NCI-H1105 treated with DMSO at 0.1 percent for 48 hours (cell line): ENCODE data around the gene SNN.

Experiments used
- DNase-seq: peaks from one replicate; lab custom pipeline; 2025; lab: John Stamatoyannopoulos, UW

The SNN gene

DNA sequence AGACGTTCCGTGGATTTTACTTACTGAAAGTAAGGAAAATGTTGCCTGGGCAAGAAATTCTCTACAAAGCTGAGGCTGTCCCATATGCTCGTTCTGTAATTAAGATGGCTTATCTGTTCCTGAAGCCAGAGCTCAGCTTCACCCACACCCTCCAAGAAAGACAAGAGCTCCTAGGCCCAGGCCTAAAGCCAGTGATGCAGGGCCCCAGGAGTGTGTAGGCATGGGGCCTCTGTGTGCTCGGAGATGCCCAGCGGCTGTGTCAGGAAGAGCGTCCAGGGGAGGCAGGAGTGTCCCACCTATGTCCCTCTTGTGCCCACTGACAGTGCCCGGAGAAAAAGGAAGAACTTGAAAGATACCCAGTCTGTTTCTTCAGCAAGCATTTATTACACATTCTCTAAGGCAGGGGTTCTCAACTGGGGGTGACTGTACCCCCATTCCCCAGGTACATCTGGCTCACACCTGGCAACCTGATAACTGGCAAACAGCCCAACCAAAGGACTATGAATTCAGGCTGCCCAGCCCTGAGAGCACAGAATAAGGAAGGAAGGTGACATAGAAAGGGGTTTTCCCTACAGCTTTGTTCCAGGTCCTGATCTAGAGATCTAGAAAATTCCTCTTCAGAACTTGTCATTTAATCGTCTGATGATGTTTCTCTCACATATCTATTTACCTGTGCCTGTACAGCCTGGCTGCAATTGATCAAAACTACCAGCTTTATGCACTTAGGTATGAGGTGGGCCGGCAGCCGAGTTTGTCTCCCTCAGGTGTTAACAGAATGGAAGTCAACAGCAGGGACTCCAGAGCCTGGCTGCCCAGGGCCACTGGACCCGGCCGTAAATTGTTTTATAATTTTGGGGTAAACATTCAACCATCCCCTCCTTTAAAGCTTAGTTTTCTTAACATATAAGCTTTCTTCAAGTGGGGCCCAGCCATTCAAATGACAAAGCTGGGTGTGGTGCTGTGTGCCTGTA is 12.0 kb downstream of the SNN start:
- no peak for DNase-seq

DNA sequence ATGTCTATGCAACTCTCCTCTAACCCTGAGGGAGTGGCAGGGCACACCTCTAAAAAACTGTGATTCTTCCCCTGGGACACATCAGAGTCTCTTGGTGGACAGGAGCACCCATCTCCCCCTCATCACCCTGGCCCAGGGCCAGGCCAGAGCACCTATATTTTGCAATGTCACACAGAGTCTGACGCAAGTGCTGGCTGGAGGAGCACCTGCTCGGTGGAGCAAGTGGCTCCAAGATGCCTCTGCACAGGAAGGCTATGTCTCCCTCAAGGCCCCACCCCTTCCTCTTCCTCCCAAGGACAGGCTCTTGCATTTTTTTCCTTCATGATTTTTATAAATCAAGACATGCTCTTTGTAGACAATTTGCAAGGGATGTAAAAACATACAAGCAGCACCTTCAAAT is 13.3 kb downstream of the SNN start:
- no peak for DNase-seq

DNA sequence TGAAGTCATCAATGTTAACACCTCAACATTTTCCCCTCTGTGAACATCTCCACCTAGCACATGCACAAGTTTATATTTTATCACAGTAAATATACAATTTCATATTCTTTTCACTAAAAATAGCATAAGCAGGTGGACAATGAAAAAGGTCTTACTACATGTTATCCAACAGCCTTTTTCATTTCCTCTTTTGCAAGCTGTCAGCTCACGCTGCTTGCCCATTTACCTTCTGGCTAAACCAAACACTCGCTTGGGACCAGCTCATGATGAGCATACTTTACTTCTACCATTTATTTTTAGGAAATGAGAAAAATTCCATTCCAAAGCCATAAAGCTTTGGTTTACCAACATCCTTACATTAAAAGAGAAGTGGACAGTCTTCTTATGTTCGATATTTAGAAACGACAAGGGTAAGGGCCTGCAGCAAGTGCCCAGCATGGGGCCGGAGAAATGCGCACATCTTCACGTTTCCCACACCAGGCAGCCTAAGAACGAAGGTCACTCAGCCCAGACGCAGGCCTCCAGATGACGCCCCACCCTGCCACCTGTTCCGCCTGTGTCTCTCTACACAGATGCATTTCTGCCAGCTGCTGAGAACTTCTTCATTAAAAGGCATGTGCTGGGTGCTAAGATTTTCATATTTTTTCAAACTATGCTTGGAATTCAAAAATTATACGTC is 13.9 kb downstream of the SNN start:
- DNase-seq: no peak

- no peak for DNase-seq
Observed at GRCh38 chr16:11682655-11683096, 14.4 kb downstream of the SNN start.

- no peak for DNase-seq
Observed at GRCh38 chr16:11683145-11683544, 14.9 kb downstream of the SNN start.

GRCh38 chr16:11684231-11685025 is 16.2 kb downstream of the SNN start:
- DNase-seq: no peak

DNA sequence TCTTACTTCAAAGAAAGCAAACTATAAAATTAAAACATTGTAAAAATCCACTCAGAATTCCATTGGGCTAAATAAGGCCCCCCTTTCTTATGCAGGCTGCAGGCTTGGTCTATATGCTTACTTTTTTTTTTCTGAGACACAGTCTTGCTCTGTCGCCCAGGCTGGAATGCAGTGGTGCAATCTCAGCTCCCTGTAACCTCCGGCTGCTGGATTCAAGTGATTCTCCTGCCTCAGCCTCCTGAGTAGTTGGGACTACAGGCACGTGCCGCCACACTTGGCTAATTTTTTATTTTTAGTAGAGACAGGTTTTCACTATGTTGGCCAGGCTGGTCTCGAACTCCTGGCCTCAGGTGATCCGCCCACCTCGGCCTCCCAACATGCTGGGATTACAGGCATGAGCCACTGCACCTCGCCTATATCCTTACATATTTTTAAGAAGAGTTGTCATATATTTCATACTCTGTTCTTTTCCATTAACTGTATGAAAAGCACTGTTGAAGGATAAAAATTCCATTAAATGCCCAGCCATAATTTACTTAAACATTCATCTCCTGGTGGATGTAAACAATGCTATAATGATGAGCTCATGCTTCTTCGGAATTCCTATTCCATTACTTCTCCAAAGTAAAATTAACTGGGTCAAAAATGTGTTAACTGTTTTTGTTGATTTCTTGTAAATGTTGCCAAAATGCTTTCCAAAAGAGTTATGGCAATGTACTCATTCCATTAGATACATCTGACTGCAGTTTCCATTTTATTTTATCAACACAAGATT is 17.8 kb downstream of the SNN start:
- DNase-seq: no peak

DNA sequence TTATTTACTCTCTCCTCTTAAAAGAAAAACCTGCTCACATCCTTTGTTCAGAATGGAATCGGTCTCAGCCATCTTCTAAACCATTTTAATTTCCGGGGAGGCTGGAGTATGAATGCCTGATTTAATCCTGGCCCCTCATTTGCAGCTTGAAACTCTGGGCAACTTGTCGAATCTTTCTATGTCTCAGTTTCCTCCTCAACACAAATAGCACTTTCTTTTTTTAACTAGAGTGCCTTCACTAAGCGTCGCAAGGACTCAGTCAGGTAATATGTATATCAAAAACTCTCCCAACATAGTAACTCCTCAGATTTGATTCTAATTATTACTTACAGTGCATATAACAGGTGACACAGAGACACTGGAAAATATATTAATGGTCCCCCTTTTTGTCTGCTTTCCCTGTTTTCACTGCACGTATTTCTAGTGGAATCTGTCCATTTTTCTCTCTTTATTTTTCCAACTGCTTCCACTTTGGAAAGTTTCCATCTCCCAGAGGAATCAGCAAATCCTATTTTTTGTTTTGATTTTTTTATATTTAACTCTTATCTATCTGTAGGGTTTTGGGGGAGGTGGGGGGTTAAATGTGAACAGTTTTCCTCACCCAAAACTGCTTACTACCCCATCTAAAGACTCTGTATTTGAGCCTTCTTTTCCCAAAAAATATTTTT is 18.6 kb downstream of the SNN start:
- DNase-seq: no peak

GRCh38 chr16:11687601-11688519 is 19.6 kb downstream of the SNN start:
- DNase-seq: no peak

- DNase-seq: no peak
Observed at GRCh38 chr16:11688520-11688886, 20.2 kb downstream of the SNN start.

DNA sequence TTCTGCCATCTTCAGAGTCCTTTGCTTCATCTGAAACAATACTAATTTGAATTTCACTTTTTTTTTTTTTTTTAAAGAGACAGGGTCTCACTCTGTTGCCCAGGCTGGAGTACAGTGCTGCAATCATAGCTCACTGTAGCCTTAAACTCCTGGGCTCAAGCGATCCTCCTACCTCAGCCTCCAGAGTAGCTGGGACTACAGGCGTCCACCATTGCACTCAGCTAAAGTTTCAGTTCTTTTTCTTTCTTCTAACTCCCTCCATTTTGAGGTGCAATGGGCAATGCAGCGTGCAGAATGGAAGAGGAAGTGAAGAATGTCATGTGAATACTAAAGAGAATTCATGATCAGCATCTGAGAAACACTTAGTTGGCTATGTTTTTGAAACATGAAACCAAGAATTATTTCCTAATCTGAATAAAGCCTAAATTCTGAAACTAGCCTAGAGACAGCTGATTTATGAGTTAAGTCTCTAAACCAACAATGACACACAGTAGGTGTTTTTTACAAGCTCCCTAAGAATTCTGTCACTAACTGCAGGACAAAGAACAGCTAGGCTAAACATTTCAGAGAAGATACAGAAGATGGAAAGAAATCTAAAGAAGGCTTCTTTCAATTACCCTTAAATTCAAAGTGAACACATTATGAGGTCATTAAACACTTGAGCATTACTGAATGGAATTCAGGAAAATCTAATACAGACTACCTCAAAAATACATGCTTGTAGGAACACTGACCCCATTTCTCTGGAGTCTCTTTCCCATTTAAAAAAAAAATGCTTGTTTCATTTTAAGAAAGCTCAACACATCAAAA is 21.0 kb downstream of the SNN start:
- no peak for DNase-seq

- no peak for DNase-seq
Observed at GRCh38 chr16:11691235-11691634, 23.0 kb downstream of the SNN start.

- no peak for DNase-seq
Observed at GRCh38 chr16:11691771-11692170, 23.5 kb downstream of the SNN start.

- no peak for DNase-seq
Observed at GRCh38 chr16:11692171-11692570, 23.9 kb downstream of the SNN start.

GRCh38 chr16:11692651-11693050 is 24.4 kb downstream of the SNN start:
- DNase-seq: no peak

DNA sequence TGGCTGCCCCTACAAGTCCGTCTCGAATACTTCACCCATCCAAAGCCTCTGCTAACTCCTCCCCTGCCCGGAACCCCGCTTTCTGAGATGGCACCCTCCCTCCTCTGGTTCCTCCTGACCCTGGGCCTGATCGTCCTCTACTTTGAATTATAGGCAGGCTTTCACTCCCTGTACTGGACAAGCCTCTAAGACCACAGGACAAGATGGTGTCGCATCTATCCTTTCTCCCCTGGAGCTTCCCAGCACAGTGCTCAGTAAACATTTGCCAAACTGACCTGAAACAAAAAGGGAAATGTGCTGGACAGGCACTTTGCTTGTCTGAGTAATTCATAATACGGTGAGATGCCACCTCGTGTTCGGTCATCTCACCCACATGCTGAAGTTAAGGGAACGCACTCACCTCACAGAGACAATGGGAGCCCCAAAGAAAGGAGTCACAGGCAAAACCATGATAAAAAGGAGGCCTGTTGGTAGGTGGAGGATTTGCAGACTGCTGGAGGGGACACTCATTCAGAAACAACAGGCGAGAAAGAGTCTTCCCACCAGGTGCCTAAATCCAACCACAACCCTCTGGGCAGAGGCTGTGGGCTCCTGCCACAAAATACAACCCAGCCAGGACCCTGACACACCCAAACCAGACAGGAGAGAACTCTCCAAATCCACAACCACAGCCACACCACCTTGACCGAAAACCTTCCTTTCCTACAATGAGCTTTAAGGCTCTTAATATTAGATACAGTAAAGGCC is 28.2 kb downstream of the SNN start:
- DNase-seq: no peak

DNA sequence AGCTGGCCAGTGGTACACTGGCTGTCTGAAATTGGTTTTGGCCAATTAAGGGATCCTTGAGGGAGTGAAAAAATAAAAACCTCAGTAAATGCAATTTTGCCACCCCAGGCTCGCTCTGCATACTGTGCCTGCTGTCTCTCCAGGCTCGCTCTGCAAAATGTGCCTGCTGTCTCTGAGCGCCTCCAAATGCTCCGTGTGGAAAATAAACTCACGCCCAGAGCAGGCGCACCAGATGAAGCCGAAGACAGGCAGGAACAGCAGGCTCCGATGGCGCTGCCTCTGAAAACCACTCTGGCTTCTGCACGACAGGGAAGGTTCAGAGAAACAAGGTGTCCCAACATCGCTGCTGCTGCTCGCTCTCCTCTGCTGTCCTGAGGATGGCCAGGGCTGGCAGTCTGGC is 29.1 kb downstream of the SNN start:
- DNase-seq: no peak

- no peak for DNase-seq
Observed at GRCh38 chr16:11698271-11698689, 30.0 kb downstream of the SNN start.
